ENCODE data around the gene TUFT1. TPM values are rescaled to one million over a fixed set of nuclear protein-coding genes. Genes with fewer than 3 reads are reported as not detected.

TUFT1 gene
- total and polyA plus RNA-seq, 2 of the 13 experiments (the other 11 are each of a cell fraction or from before 2014, with no cell fraction given), result 6.4 to 7.3 TPM

DNA sequence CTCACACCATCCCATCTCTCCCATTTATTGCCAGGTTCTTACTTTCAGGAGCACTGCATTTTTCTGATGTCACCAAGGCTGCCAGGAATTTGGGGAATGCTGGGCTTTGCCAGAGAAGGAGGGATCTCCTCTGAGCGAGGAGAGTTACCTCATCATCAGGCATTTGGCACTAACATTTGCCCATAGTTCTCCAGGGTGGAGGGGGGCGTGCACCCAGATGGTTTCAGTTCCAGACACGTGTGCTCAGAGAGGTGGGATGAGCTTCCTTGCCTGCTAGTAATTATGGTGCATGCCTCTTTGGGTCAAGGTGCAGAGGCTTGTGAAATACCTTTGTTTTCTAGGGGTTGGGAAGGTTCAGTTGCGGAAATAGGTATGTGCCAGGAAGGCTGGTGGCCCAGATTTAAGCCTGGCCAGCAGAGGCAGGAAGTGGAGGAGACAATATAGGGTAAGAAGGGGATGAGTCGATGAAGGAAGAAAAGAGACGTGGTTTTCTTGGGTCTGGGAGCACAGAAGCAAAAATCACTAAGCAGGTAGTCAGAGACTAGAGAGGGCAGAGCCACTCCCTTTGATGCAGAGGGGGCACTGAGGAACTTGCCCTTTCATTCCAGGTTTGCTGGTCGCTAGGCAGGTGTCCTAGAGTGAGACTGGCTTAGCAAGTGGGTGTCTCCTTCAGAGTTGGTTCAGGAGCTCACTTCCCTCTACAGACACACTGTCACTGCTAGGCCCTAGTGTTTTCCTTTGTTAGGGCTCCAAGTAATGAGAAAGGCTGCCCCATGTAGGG lies 7.2 kb downstream of the TUFT1 start (continued):
- peak; percentile 80 for TF ChIP-seq NR2C2 (CRISPR knock-in tag; IDR thresholded peaks at IDR 0.05; ENCODE audit: borderline replicate concordance)
- 0 out of 2 replicates have a peak, but pooled peaks have one; percentile 36 for TF ChIP-seq EEA1 (CRISPR knock-in tag; IDR thresholded peaks at IDR 0.05; ENCODE audit: borderline replicate concordance)
- TF ChIP-seq, protein P1, sequence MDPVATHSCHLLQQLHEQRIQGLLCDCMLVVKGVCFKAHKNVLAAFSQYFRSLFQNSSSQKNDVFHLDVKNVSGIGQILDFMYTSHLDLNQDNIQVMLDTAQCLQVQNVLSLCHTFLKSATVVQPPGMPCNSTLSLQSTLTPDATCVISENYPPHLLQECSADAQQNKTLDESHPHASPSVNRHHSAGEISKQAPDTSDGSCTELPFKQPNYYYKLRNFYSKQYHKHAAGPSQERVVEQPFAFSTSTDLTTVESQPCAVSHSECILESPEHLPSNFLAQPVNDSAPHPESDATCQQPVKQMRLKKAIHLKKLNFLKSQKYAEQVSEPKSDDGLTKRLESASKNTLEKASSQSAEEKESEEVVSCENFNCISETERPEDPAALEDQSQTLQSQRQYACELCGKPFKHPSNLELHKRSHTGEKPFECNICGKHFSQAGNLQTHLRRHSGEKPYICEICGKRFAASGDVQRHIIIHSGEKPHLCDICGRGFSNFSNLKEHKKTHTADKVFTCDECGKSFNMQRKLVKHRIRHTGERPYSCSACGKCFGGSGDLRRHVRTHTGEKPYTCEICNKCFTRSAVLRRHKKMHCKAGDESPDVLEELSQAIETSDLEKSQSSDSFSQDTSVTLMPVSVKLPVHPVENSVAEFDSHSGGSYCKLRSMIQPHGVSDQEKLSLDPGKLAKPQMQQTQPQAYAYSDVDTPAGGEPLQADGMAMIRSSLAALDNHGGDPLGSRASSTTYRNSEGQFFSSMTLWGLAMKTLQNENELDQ (CRISPR knock-in tag; IDR thresholded peaks at IDR 0.05; ENCODE audit: borderline replicate concordance), result no peak
- TF ChIP-seq FOSL2 (CRISPR knock-in tag; IDR thresholded peaks at IDR 0.05), result peak; percentile 75
- peak; percentile 72 for TF ChIP-seq TARDBP (CRISPR knock-in tag; IDR thresholded peaks at IDR 0.05)
- 0 out of 2 replicates have a peak, but pooled peaks have one; percentile 20 for TF ChIP-seq MED13 (CRISPR knock-in tag; IDR thresholded peaks at IDR 0.05)
- no peak for TF ChIP-seq TCF7L2 (IDR thresholded peaks at IDR 0.05; ENCODE audit: low read depth, low read length)
- TF ChIP-seq, protein P2, sequence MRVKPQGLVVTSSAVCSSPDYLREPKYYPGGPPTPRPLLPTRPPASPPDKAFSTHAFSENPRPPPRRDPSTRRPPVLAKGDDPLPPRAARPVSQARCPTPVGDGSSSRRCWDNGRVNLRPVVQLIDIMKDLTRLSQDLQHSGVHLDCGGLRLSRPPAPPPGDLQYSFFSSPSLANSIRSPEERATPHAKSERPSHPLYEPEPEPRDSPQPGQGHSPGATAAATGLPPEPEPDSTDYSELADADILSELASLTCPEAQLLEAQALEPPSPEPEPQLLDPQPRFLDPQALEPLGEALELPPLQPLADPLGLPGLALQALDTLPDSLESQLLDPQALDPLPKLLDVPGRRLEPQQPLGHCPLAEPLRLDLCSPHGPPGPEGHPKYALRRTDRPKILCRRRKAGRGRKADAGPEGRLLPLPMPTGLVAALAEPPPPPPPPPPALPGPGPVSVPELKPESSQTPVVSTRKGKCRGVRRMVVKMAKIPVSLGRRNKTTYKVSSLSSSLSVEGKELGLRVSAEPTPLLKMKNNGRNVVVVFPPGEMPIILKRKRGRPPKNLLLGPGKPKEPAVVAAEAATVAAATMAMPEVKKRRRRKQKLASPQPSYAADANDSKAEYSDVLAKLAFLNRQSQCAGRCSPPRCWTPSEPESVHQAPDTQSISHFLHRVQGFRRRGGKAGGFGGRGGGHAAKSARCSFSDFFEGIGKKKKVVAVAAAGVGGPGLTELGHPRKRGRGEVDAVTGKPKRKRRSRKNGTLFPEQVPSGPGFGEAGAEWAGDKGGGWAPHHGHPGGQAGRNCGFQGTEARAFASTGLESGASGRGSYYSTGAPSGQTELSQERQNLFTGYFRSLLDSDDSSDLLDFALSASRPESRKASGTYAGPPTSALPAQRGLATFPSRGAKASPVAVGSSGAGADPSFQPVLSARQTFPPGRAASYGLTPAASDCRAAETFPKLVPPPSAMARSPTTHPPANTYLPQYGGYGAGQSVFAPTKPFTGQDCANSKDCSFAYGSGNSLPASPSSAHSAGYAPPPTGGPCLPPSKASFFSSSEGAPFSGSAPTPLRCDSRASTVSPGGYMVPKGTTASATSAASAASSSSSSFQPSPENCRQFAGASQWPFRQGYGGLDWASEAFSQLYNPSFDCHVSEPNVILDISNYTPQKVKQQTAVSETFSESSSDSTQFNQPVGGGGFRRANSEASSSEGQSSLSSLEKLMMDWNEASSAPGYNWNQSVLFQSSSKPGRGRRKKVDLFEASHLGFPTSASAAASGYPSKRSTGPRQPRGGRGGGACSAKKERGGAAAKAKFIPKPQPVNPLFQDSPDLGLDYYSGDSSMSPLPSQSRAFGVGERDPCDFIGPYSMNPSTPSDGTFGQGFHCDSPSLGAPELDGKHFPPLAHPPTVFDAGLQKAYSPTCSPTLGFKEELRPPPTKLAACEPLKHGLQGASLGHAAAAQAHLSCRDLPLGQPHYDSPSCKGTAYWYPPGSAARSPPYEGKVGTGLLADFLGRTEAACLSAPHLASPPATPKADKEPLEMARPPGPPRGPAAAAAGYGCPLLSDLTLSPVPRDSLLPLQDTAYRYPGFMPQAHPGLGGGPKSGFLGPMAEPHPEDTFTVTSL (CRISPR knock-in tag; IDR thresholded peaks at IDR 0.05; ENCODE audit: borderline replicate concordance), result peak; percentile 49; the same call in 1 of the 2 replicates
- peak; percentile 49; the same call in 1 of the 2 replicates for TF ChIP-seq CREM (IDR thresholded peaks at IDR 0.05)
- TF ChIP-seq CREM (CRISPR knock-in tag; IDR thresholded peaks at IDR 0.05), result no peak
- TF ChIP-seq FOXK2 (IDR thresholded peaks at IDR 0.05), result peak; percentile 60
- TF ChIP-seq, protein P3, sequence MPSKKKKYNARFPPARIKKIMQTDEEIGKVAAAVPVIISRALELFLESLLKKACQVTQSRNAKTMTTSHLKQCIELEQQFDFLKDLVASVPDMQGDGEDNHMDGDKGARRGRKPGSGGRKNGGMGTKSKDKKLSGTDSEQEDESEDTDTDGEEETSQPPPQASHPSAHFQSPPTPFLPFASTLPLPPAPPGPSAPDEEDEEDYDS (CRISPR knock-in tag; IDR thresholded peaks at IDR 0.05), result peak; percentile 36; the same call in 1 of the 2 replicates
- peak; percentile 62; the same call in 1 of the 2 replicates for TF ChIP-seq FOXK1 (CRISPR knock-in tag; IDR thresholded peaks at IDR 0.05; ENCODE audit: borderline replicate concordance, low read depth)
- TF ChIP-seq ZNF430 (CRISPR knock-in tag; IDR thresholded peaks at IDR 0.05), result peak; percentile 85; the same call in 1 of the 2 replicates
- peak; percentile 87 for TF ChIP-seq ZNF264 (CRISPR knock-in tag; IDR thresholded peaks at IDR 0.05)
- TF ChIP-seq TBP (CRISPR knock-in tag; IDR thresholded peaks at IDR 0.05), result no peak
- TF ChIP-seq, protein P4, sequence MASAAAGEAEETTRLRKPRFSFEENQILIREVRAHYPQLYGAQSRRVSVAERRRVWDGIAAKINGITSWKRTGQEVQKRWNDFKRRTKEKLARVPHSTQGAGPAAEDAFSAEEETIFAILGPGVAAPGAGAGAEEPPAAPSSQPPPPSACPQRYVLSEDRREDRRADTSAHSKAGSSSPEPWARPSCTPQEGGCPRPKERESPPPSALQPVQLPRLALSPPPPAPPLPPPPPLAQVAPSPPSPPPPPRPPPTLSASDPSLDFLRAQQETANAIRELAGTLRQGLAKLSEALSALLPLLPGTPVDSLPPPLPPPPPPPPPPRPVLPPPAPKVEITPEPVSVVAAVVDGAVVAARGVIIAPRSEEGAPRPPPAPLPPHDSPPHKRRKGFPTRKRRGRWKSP (CRISPR knock-in tag; IDR thresholded peaks at IDR 0.05), result 0 out of 2 replicates have a peak, but pooled peaks have one; percentile 59
- TF ChIP-seq ZC3H4 (CRISPR knock-in tag; IDR thresholded peaks at IDR 0.05; ENCODE audit: borderline replicate concordance), result no peak
